CD14-positive monocyte (primary cell): ENCODE results near the gene VPS16. TPM values are rescaled to one million over a fixed set of nuclear protein-coding genes. Genes with fewer than 3 reads are reported as not detected.

Experiments used
- DNase-seq, 3 donors: peaks; one replicate each; pipeline ENCODE4 v3.0.0-alpha.2; 2011 to 2022
- H2AFZ ChIP-seq: 2 replicates; pipeline ENCODE4 v1.6.0; 2012; ENCODE audit warnings: mild to moderate bottlenecking, low read depth, low read length, inconsistent platforms; ENCODE audit not compliant: insufficient read depth, poor library complexity, severe bottlenecking
- H3K27ac ChIP-seq, 2 donors: 1 replicate in 1 of 2; 2 replicates in 1 of 2; pipeline ENCODE4 v1.5.1; 2012 to 2013; ENCODE audit warnings: low read length in 2 of 2, control low read depth in 1 of 2, inconsistent platforms in 1 of 2, low read depth in 1 of 2, mild to moderate bottlenecking in 1 of 2
- H3K27me3 ChIP-seq, 2 donors: one replicate each; pipeline versions ENCODE4 v1.6.0 to v1.6.1; 2011 to 2013; ENCODE audit warnings: low read length in 2 of 2; ENCODE audit not compliant: control insufficient read depth in 2 of 2, insufficient read depth in 2 of 2
- H3K36me3 ChIP-seq, 2 donors: replicated peaks in 1 of 2; 1 replicate in 1 of 2; 2 replicates in 1 of 2; pipeline versions ENCODE4 v1.5.1 to v1.6.1; 2012 to 2013; ENCODE audit warnings: low read length in 2 of 2, control low read depth in 1 of 2, inconsistent platforms in 1 of 2, mild to moderate bottlenecking in 1 of 2; ENCODE audit not compliant: insufficient read depth in 2 of 2, control insufficient read depth in 1 of 2
- H3K4me1 ChIP-seq, 2 donors: 1 replicate in 1 of 2; 2 replicates in 1 of 2; pipeline versions ENCODE4 v1.5.1 to v1.6.1; 2012 to 2013; ENCODE audit warnings: low read length in 2 of 2, control low read depth in 1 of 2, inconsistent platforms in 1 of 2, mild to moderate bottlenecking in 1 of 2, moderate library complexity in 1 of 2; ENCODE audit not compliant: insufficient read depth in 2 of 2, control insufficient read depth in 1 of 2
- H3K4me2 ChIP-seq: replicated peaks from 2 replicates; pipeline ENCODE3; 2012; ENCODE audit warnings: low read length, moderate library complexity, mild to moderate bottlenecking; ENCODE audit not compliant: poor library complexity, severe bottlenecking; ENCODE audit errors: extremely low read depth
- H3K4me3 ChIP-seq, 3 experiments: fragments of 200-600 bp in 1 of 3; sonication (generic) in 1 of 3; replicated peaks in 1 of 3; 1 replicate in 2 of 3; 2 replicates in 1 of 3; pipeline ENCODE4 v1.5.1; 2011 to 2013; ENCODE audit warnings: low read length in 3 of 3, mild to moderate bottlenecking in 3 of 3, control low read depth in 2 of 3, low read depth in 2 of 3, inconsistent platforms in 1 of 3, moderate library complexity in 1 of 3
- H3K79me2 ChIP-seq: 2 replicates; pipeline ENCODE4 v1.6.0; 2012; ENCODE audit warnings: mild to moderate bottlenecking, control low read depth, inconsistent platforms, low read length, moderate library complexity; ENCODE audit not compliant: insufficient read depth
- H3K9ac ChIP-seq: 2 replicates; pipeline ENCODE4 v1.6.0; 2017; ENCODE audit warnings: low read length, mild to moderate bottlenecking; ENCODE audit not compliant: insufficient read depth, poor library complexity, severe bottlenecking
- H3K9me3 ChIP-seq, 2 donors: replicated peaks in 1 of 2; 1 replicate in 1 of 2; 2 replicates in 1 of 2; pipeline versions ENCODE4 v1.5.1 to v1.6.1; 2012 to 2013; ENCODE audit warnings: low read length in 2 of 2, control low read depth in 1 of 2; ENCODE audit not compliant: control insufficient read depth in 1 of 2, insufficient read depth in 1 of 2
- H4K20me1 ChIP-seq: 2 replicates; pipeline ENCODE4 v1.6.0; 2012; ENCODE audit warnings: mild to moderate bottlenecking, low read length, control low read depth, moderate library complexity; ENCODE audit not compliant: insufficient read depth
- H3K27ac Mint-ChIP-seq, 7 donors: one replicate each; pipeline ENCODE4 v1.8.0; 2020; ENCODE audit warnings: mild to moderate bottlenecking in 7 of 7, mixed read lengths in 7 of 7, moderate library complexity in 6 of 7, inconsistent platforms in 2 of 7
- H3K27me3 Mint-ChIP-seq, 3 donors: one replicate each; pipeline ENCODE4 v1.8.0; 2021 to 2022; ENCODE audit warnings: low read depth in 3 of 3, mild to moderate bottlenecking in 3 of 3, mixed read lengths in 3 of 3, moderate library complexity in 3 of 3, inconsistent platforms in 1 of 3
- H3K36me3 Mint-ChIP-seq, 2 donors: one replicate each; pipeline ENCODE4 v1.8.0; 2020; ENCODE audit warnings: mixed read lengths in 2 of 2, inconsistent platforms in 1 of 2, mild to moderate bottlenecking in 1 of 2
- H3K4me1 Mint-ChIP-seq: one replicate; pipeline ENCODE4 v1.8.0; 2020; ENCODE audit warnings: mild to moderate bottlenecking, mixed read lengths
- H3K4me3 Mint-ChIP-seq, 2 donors: one replicate each; pipeline ENCODE4 v1.8.0; 2020; ENCODE audit warnings: mild to moderate bottlenecking in 2 of 2, mixed read lengths in 2 of 2, moderate library complexity in 1 of 2
- H3K9me3 Mint-ChIP-seq, 7 donors: one replicate each; pipeline ENCODE4 v1.8.0; 2020 to 2022; ENCODE audit warnings: mixed read lengths in 7 of 7, mild to moderate bottlenecking in 6 of 7, moderate library complexity in 6 of 7, inconsistent platforms in 2 of 7
- CTCF ChIP-seq: fragments of 200-600 bp; IDR thresholded peaks from one replicate; pipeline ENCODE4 v1.8.0; 2022; ENCODE audit warnings: antibody characterized with exemption, mild to moderate bottlenecking
- WGBS: methylation state at CpG from one replicate; pipeline ENCODE4 v1.1.5; 2013; ENCODE audit warnings: missing lambda C conversion rate; ENCODE audit not compliant: insufficient coverage; 5-methylcytosine and 5-hydroxymethylcytosine counted together
- intact Hi-C, 2 donors: fragments of 100-400 bp; cut with micrococcal nuclease; formaldehyde crosslinking; loops; one replicate each; pipeline versions ENCODE4 v1.15.0 to v1.15.1; 2023
- polyA plus RNA-seq, 3 donors: library from polyadenylated mRNA; depleted of rRNA in 1 of 3; unstranded in 2 of 3; stranded (reverse) in 1 of 3; fragments of 300-500 nt in 2 of 3; fragments of >200 nt in 1 of 3; fragmentation: Illumina TruSeq in 2 of 3; gene quantifications; 1 replicate in 2 of 3; 2 replicates in 1 of 3; pipeline ENCODE4 v1.2.3, GENCODE V29; 2012 to 2021

Gene VPS16
- polyA plus RNA-seq, 3 donors, result 33.3 to 87.0 (median 34.5) TPM

GRCh38 chr20:2835331-2835796 lies 5.2 kb upstream of the VPS16 start:
- intact Hi-C loops, result no loop called here

GRCh38 chr20:2836035-2836434 lies 4.5 kb upstream of the VPS16 start:
- H4K20me1 ChIP-seq, result no peaks in the 10 kb centered on the region
- H3K9me3 ChIP-seq, result no peaks in the 10 kb centered on the region
- intact Hi-C loops, result no loop called here
- no peaks in the 10 kb centered on the region for H3K27me3 ChIP-seq
- peaks cover 28% of the 10 kb centered on the region for H3K4me1 Mint-ChIP-seq
- H3K4me3 Mint-ChIP-seq, result no peak overlapping the region
- H2AFZ ChIP-seq, result no peak overlapping the region
- no peak for TF ChIP-seq CTCF
- H3K27me3 Mint-ChIP-seq, result peaks cover 0 to 4% (median 3%) of the 10 kb centered on the region in 3 donors
- peaks cover 17 to 28% of the 10 kb centered on the region in 2 donors for H3K36me3 Mint-ChIP-seq
- H3K79me2 ChIP-seq, result peaks cover 3% of the 10 kb centered on the region
- no peak for DNase-seq
- WGBS, result 97% methylated on average over 4 of the region's 5 CpGs
- peaks cover 23 to 32% of the 10 kb centered on the region in 2 donors for H3K4me1 ChIP-seq
- no peak overlapping the region for H3K4me2 ChIP-seq
- H3K36me3 ChIP-seq, result peaks cover 0 to 20% of the 10 kb centered on the region in 2 donors
- H3K9me3 Mint-ChIP-seq, result no peaks in the 10 kb centered on the region
- no peak overlapping the region for H3K4me3 ChIP-seq
- no peak overlapping the region for H3K9ac ChIP-seq
- H3K27ac ChIP-seq, result no peak overlapping the region
- peak overlapping the region in 1 of 7 donors; percentile 16 for H3K27ac Mint-ChIP-seq

More at GRCh38 chr20:2835331-2835796, 5.2 kb upstream of the VPS16 start:
- H3K4me3 Mint-ChIP-seq, result no peak overlapping the region
- Histone ChIP-seq H3K4me2 (no peak overlapping the region), H3K4me1 (peaks cover 23 to 28% of the 10 kb centered on the region in 2 donors), H3K27me3 (no peaks in the 10 kb centered on the region), H3K9me3 (no peaks in the 10 kb centered on the region), H4K20me1 (no peaks in the 10 kb centered on the region), H3K27ac (no peak overlapping the region), H2AFZ (no peak overlapping the region), H3K4me3 (no peak overlapping the region), H3K9ac (no peak overlapping the region), H3K36me3 (peaks cover 0 to 20% of the 10 kb centered on the region in 2 donors), H3K79me2 (no peaks in the 10 kb centered on the region)
- no CpG with 5 or more reads among the region's 6 CpGs for WGBS
- no peak for TF ChIP-seq CTCF
- peaks cover 27% of the 10 kb centered on the region for H3K4me1 Mint-ChIP-seq
- H3K9me3 Mint-ChIP-seq, result no peaks in the 10 kb centered on the region
- H3K27me3 Mint-ChIP-seq, result peaks cover under 1 to 4% (median 3%) of the 10 kb centered on the region in 3 donors
- H3K27ac Mint-ChIP-seq, result peak overlapping the region in 1 of 7 donors; percentile 54
- peaks cover 17 to 28% of the 10 kb centered on the region in 2 donors for H3K36me3 Mint-ChIP-seq
- no peak for DNase-seq
